ENCODE measurements around the gene PTPRU.

PTPRU gene

GRCh38 chr1:29245876-29246275 lies 9.6 kb downstream of the PTPRU start:
- no peak for DNase-seq (ENCODE audit: low read depth)

DNA sequence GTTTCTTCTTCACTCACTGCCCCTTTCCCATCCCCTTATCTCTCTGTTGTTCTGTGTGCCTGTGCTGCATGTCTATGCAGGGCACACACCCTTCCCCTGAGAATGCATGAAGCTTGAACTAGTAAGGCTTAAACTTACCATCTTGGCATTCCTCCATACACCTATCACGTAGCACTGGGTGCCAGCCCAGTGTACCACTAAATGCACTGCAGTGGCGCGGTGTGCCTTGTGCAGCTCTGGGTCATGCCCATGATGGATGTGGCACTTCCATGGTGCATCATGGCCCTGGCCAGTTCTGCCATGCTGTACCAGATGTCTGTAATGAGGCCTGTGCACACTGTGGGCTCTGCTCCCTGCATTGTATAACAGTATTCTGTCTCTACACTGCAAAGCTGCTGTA lies 10.7 kb downstream of the PTPRU start:
- DNase-seq (ENCODE audit: low read depth) = no peak

- DNase-seq (ENCODE audit: low read depth) = no peak
Observed at GRCh38 chr1:29247571-29248273, 11.4 kb downstream of the PTPRU start.

- DNase-seq (ENCODE audit: low read depth) = no peak
Observed at GRCh38 chr1:29248409-29248808, 12.1 kb downstream of the PTPRU start.

DNA sequence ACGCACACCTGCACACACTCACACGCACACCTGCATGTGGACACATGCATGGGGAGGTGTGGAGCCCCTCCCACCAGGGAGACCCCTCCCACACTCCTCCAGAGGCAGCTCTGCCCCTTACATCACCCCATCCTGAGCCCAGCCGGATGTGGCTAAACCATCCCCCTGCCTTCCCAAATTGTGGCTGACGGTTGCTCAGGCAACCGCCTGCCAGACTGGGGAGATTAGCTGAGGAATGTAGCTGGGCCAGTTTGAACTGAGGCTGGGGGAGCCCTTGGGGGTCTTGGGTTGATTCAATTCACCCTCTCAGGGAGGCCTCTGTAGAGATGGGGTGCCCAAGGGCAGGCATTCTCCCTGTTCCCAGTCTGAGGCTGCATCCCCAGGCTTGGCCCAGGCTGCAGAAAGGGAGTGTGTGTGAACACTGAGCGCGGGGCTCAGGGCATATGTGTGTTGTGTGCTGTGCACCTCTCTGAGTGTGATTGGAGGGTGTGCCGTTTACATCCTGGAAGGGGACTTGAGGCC lies 12.9 kb downstream of the PTPRU start:
- DNase-seq (ENCODE audit: low read depth) = no peak

DNA sequence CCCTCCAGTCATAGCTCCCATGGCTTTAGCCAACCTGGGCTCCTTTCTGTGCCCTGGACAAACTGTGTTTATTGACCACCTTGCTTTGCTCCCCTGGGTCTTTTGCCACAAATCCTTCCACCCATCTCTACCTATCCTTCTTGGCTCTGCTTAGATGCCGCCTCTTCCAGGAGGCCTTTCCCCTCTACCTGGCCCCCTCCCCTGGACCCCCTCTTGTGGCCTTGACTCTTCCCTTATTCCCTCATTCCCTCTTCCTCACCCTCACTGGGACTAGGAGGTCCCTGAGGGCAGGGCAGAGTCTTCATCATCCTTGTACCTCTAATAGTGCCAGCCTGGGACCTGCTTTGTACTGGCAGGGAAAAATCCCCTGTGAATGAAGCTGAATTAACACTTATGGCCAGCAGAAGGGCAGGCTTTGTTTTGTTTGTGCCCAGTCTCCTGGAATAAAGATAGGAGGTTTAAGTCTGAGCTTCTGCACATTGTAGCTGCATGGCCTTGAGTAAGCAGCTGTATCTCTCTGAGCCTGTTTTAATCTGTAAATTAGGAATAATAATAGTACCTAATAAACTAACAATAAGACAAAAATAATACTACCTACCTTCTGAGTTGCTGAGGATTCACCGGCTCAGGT lies 13.7 kb downstream of the PTPRU start:
- no peak for DNase-seq (ENCODE audit: low read depth)

GRCh38 chr1:29251164-29252124 lies 15.1 kb downstream of the PTPRU start:
- no peak for DNase-seq (ENCODE audit: low read depth)

GRCh38 chr1:29253180-29253579 lies 16.9 kb downstream of the PTPRU start:
- no peak for DNase-seq (ENCODE audit: low read depth)

GRCh38 chr1:29254346-29254745 lies 18.0 kb downstream of the PTPRU start:
- no peak for DNase-seq (ENCODE audit: low read depth)

DNA sequence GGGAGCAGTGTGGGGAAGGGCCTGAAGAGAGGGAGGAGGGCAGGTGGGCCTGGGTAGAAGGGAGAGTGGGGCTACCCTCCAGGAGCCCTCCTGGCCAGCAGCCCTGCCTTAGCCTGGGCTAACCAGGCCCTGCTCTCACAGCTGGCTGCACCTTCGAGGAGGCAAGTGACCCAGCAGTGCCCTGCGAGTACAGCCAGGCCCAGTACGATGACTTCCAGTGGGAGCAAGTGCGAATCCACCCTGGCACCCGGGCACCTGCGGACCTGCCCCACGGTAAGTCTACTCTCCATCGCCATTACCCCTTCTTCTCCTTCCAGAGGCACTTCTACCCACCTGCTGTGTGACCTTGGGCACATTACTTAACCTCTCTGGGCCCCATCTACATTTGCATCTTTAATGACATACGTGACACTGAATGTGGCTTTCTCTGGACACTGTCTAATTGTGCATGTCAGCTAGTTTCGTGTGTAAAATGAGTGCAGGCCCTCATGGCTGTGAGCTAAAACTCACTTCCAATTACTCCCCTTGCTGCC lies 18.9 kb downstream of the PTPRU start:
- DNase-seq (ENCODE audit: low read depth) = no peak

DNA sequence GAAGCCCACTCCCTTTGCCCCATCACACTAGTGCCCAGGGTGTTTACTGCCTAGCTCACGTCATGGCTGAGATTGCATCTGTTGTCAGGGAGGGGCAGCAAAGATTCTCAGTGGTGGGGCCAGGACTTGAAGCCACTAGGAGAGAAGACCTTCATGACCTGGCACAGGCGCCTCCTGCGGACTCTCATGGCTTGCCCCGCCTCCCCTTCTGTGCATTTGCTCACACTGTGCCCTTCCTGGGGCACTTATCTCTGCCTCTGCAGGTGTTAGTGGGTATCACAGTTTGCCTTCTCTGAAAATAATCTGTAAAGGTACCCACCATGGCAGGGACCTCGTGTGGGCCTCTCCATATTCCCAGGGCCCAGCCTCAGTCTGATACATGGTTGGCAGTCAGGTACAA lies 20.1 kb downstream of the PTPRU start:
- DNase-seq (ENCODE audit: low read depth) = no peak

- no peak for DNase-seq (ENCODE audit: low read depth)
Observed at GRCh38 chr1:29256979-29257804, 20.9 kb downstream of the PTPRU start.

- no peak for DNase-seq (ENCODE audit: low read depth)
Observed at GRCh38 chr1:29258189-29258975, 22.1 kb downstream of the PTPRU start.

GRCh38 chr1:29258976-29259801 lies 22.9 kb downstream of the PTPRU start:
- no peak for DNase-seq (ENCODE audit: low read depth)

- no peak for DNase-seq (ENCODE audit: low read depth)
Observed at GRCh38 chr1:29259802-29260441, 23.6 kb downstream of the PTPRU start.

GRCh38 chr1:29260531-29260930 lies 24.2 kb downstream of the PTPRU start:
- DNase-seq (ENCODE audit: low read depth) = no peak

- DNase-seq (ENCODE audit: low read depth) = no peak
Observed at GRCh38 chr1:29264773-29265389, 28.6 kb downstream of the PTPRU start.

DNA sequence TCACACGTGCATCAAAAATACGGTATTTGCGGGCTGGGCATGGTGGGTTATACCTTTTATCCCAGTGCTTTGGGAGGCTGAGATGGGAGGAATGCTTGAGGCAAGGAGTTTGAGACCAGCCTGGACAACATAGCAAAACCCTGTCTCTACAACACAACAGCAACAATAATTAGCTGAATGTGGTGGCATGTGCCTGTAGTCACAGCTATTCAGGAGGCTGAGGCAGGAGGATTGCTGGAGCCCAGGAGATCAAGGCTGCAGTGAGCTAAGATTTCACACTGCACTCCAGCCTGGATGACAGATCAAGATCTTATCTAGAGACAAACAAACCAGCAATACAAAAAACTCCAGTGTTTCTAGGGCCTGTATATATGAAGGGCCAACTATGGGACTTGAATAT lies 30.6 kb downstream of the PTPRU start:
- DNase-seq (ENCODE audit: low read depth) = no peak

Data from stimulated activated CD8-positive, alpha-beta memory T cell treated with anti-CD3 and anti-CD28 coated beads, Interleukin-12 subunit alpha, Interleukin-12 subunit beta, amount 100 ng/mL, for 1 hour (primary cell).